K562 (cell line): ENCODE results near the gene SFN. TPM values are rescaled to one million over a fixed set of nuclear protein-coding genes. Genes with fewer than 3 reads are reported as not detected.

Source experiments
- ARID1B ChIP-seq: fragments of 450-650 bp; IDR thresholded peaks from 2 replicates; pipeline ENCODE4 v1.6.1; 2016; ENCODE audit warnings: antibody characterized with exemption, mild to moderate bottlenecking, inconsistent platforms
- ATF3 ChIP-seq, 2 experiments: fragments of 450-650 bp in 1 of 2; sonication (generic) in 1 of 2; formaldehyde crosslinking in 1 of 2; IDR thresholded peaks in 1 of 2; conservative IDR thresholded peaks in 1 of 2; 2 replicates each; pipeline versions ENCODE4 v1.6.1 to v1.8.1; 2016 to 2023; ENCODE audit warnings: mild to moderate bottlenecking in 2 of 2, moderate library complexity in 2 of 2, inconsistent platforms in 1 of 2, missing genetic modification reagents in 1 of 2
- BMI1 ChIP-seq: fragments of 150-350 bp; IDR thresholded peaks from 2 replicates; pipeline ENCODE4 v1.6.1; 2014; ENCODE audit warnings: low read length
- CBFA2T3 ChIP-seq: fragments of 450-650 bp; IDR thresholded peaks from 2 replicates; pipeline ENCODE4 v1.6.1; 2017
- CREB3L1 ChIP-seq: fragments of 450-650 bp; IDR thresholded peaks from 2 replicates; pipeline ENCODE4 v1.6.1; 2014; ENCODE audit warnings: low read depth, mild to moderate bottlenecking, moderate library complexity, borderline replicate concordance
- FOS ChIP-seq: IDR thresholded peaks from 3 replicates; pipeline ENCODE4 v1.6.1; 2011; ENCODE audit not compliant: insufficient read length; ENCODE audit errors: extremely low read depth
- FOSL1 ChIP-seq: fragments of 200-800 bp; sonication (Bioruptor generic); conservative IDR thresholded peaks from 2 replicates; pipeline ENCODE4 v1.6.1; 2016; ENCODE audit warnings: missing genetic modification characterization, missing compliant biosample characterization
- HMGXB4 ChIP-seq: sonication (generic); formaldehyde crosslinking; IDR thresholded peaks from 2 replicates; pipeline ENCODE4 v1.8.1; 2023; ENCODE audit warnings: mild to moderate bottlenecking, missing genetic modification reagents
- JUND ChIP-seq, 2 experiments: IDR thresholded peaks; 2 replicates in 1 of 2; 3 replicates in 1 of 2; pipeline ENCODE4 v1.6.1; 2011; ENCODE audit warnings: borderline replicate concordance in 2 of 2, low read depth in 2 of 2, low read length in 2 of 2, improper control_type of control experiment in 1 of 2, missing biosample characterization in 1 of 2, missing genetic modification characterization in 1 of 2, missing genetic modification reagents in 1 of 2
- KAT7 ChIP-seq: sonication (generic); formaldehyde crosslinking; IDR thresholded peaks from 2 replicates; pipeline ENCODE4 v1.8.0; 2022; ENCODE audit warnings: missing genetic modification reagents, mild to moderate bottlenecking, borderline replicate concordance
- NCOA6 ChIP-seq: fragments of 450-650 bp; IDR thresholded peaks from 2 replicates; pipeline ENCODE4 v1.6.1; 2017; ENCODE audit warnings: mild to moderate bottlenecking
- NFIC ChIP-seq: fragments of 450-650 bp; IDR thresholded peaks from 2 replicates; pipeline ENCODE4 v1.6.1; 2017; ENCODE audit warnings: mild to moderate bottlenecking, inconsistent platforms
- NFIX ChIP-seq: fragments of 250-450 bp; sonication (Bioruptor Pico); IDR thresholded peaks from 2 replicates; pipeline ENCODE4 v1.4.0; 2020; ENCODE audit warnings: low read depth, mild to moderate bottlenecking, moderate library complexity
- SMARCA4 ChIP-seq: fragments of 450-650 bp; IDR thresholded peaks from 2 replicates; pipeline ENCODE4 v1.6.1; 2016
- TAF1 ChIP-seq: IDR thresholded peaks from 2 replicates; pipeline ENCODE4 v1.6.1; 2011; ENCODE audit warnings: mild to moderate bottlenecking, low read length, moderate library complexity; ENCODE audit not compliant: insufficient read depth, control insufficient read depth, severe bottlenecking; ENCODE audit errors: extremely low read depth
- TFAP4 ChIP-seq: sonication (generic); formaldehyde crosslinking; IDR thresholded peaks from 2 replicates; pipeline ENCODE4 v1.8.0; 2022; ENCODE audit warnings: missing genetic modification reagents, mild to moderate bottlenecking, moderate library complexity, borderline replicate concordance
- TGIF2 ChIP-seq: sonication (generic); formaldehyde crosslinking; IDR thresholded peaks from 2 replicates; pipeline ENCODE4 v1.8.1; 2022; ENCODE audit warnings: mild to moderate bottlenecking, missing genetic modification reagents, moderate library complexity
- ZFX ChIP-seq: sonication (generic); formaldehyde crosslinking; IDR thresholded peaks from 2 replicates; pipeline ENCODE4 v1.8.0; 2022; ENCODE audit warnings: mild to moderate bottlenecking, missing genetic modification reagents, moderate library complexity
- ZNF184 ChIP-seq: sonication (generic); formaldehyde crosslinking; IDR thresholded peaks from 2 replicates; pipeline ENCODE4 v1.5.0; 2020; ENCODE audit warnings: missing genetic modification reagents
- ZNF785 ChIP-seq: fragments of 250-450 bp; sonication (Bioruptor Pico); IDR thresholded peaks from 2 replicates; pipeline ENCODE4 v1.4.0; 2020; ENCODE audit warnings: mild to moderate bottlenecking
- polyA plus RNA-seq, 8 experiments: library from polyadenylated mRNA; depleted of rRNA in 4 of 8; stranded (reverse) in 5 of 8; unstranded in 3 of 8; fragments of >200 nt; fragmentation: Nextera tagmentation in 2 of 8; fragmentation: Illumina TruSeq in 1 of 8; extraction: Ambion mirVana in 2 of 8; extraction: Trizol in 1 of 8; gene quantifications; 2 replicates each; pipeline versions ENCODE4 v1.2.1 to v1.2.3, GENCODE V29; 2011 to 2014; ENCODE audit warnings: inconsistent platforms in 1 of 8, missing spikeins in 1 of 8
- total RNA-seq, 7 experiments: library from RNA; depleted of rRNA in 6 of 7; stranded (reverse); fragments of >200 nt in 6 of 7; fragmentation: Illumina TruSeq in 2 of 7; extraction: Trizol in 2 of 7; gene quantifications; 2 replicates each; pipeline versions ENCODE4 v1.2.1 to v1.2.3, GENCODE V29; 2011 to 2021; ENCODE audit warnings: low replicate concordance in 1 of 7

Gene SFN
- total and polyA plus RNA-seq, 9 of the 15 experiments (the other 6 are each of a cell fraction or from before 2014, with no cell fraction given): 0.10 to 3.8 (median 2.0) TPM

- TF ChIP-seq TAF1 (peak; percentile 16), ZNF785 (CRISPR knock-in tag) (no peak), ARID1B (peak; percentile 61), FOS (peak; percentile 29), HMGXB4 (no peak), KAT7 (CRISPR knock-in tag) (no peak), NFIX (0 out of 2 replicates have a peak, but pooled peaks have one; percentile 36), BMI1 (no peak), NCOA6 (no peak), NFIC (peak; percentile 95), FOSL1 (tag) (peak; percentile 96), JUND (IDR thresholded peaks at IDR 0.05; ENCODE audit: borderline replicate concordance, low read depth, low read length) (peak; percentile 86), JUND (tag; IDR thresholded peaks at IDR 0.05; ENCODE audit: borderline replicate concordance, low read depth, low read length) (peak; percentile 82; the same call in 1 of the 3 replicates), ATF3 (IDR thresholded peaks at IDR 0.05) (peak; percentile 88), ATF3 (CRISPR knock-in tag; conservative IDR thresholded peaks at IDR 0.05) (no peak; the same call in 1 of the 2 replicates), SMARCA4 (peak; percentile 53), ZFX (no peak), TGIF2 (CRISPR knock-in tag) (no peak), ZNF184 (CRISPR knock-in tag) (no peak), CREB3L1 (no peak), CBFA2T3 (peak; percentile 41), TFAP4 (CRISPR knock-in tag) (peak; percentile 45; the same call in 1 of the 2 replicates)
- TF ChIP-seq, all 486 proteins: peak for 17
These were observed 44.3 kb downstream of the SFN start (continued) for GRCh38 chr1:26907071-26907917.
